PC-3 (cell line): Measurements from ENCODE around the gene CRY2.

Source experiments
- EZH2phosphoT487 ChIP-seq: fragments of 300-600 bp; sonication (generic); IDR thresholded peaks from 2 replicates; pipeline ENCODE4 v1.6.1; 2018; ENCODE audit warnings: mild to moderate bottlenecking, antibody characterized with exemption, low read length, borderline replicate concordance
- TF ChIP-seq, protein P1 (sequence below): fragments of 300-600 bp; sonication (generic); conservative IDR thresholded peaks from 2 replicates; pipeline ENCODE4 v1.5.1; 2017; ENCODE audit warnings: antibody characterized with exemption, low read depth, mild to moderate bottlenecking, low read length

DNA sequence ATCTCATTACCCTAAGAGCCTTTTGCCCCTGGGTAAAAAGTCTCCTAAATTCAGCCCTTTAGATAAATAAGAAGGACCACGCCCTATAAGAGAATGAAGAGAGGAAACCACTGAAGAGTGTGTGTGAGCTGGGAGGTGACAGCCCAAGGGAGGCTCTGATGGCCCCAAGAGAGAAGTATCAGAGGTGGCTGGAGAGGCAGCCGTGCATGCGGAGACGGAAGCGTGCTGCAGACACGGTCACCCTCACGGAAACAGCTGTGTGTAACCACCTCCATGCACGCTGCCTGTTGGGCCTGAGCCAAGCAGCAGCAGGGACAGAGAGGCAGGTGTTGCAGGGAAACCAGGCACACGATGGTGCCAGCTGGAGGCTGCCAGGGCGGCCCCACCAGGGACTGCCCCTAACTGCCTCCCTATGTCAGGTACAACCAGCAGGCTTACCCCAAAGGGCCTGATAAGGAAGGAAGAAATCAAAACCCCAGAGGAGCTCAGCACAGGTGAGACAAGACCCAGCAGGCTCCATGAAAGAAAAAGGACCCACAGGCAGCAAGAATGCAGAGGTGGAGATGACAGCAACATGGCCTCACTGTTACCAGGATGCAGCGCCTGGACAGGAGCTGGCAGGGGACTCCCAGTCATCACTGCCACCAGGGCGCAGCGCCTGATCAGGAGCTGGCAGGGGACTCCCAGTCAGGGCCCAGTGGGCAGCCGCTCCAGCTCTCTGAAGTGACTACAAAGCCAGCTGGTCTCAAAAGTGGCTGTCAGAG lies 82.9 kb downstream of the CRY2 start:
- no peak for TF ChIP-seq EZH2phosphoT487
- TF ChIP-seq, protein P1, sequence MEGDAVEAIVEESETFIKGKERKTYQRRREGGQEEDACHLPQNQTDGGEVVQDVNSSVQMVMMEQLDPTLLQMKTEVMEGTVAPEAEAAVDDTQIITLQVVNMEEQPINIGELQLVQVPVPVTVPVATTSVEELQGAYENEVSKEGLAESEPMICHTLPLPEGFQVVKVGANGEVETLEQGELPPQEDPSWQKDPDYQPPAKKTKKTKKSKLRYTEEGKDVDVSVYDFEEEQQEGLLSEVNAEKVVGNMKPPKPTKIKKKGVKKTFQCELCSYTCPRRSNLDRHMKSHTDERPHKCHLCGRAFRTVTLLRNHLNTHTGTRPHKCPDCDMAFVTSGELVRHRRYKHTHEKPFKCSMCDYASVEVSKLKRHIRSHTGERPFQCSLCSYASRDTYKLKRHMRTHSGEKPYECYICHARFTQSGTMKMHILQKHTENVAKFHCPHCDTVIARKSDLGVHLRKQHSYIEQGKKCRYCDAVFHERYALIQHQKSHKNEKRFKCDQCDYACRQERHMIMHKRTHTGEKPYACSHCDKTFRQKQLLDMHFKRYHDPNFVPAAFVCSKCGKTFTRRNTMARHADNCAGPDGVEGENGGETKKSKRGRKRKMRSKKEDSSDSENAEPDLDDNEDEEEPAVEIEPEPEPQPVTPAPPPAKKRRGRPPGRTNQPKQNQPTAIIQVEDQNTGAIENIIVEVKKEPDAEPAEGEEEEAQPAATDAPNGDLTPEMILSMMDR = no peak
